Smooth muscle cell (in vitro differentiated cells): ENCODE data around the gene RPL35. TPM values are rescaled to one million over a fixed set of nuclear protein-coding genes. Genes with fewer than 3 reads are reported as not detected.

ENCODE experiments used
- DNase-seq: peaks from one replicate; lab custom pipeline; 2025; ENCODE audit not compliant: unreplicated experiment; lab: John Stamatoyannopoulos, UW
- H2AFZ ChIP-seq: fragments of 200-600 bp; sonication (generic); 2 replicates; pipeline ENCODE4 v1.6.0; 2016; ENCODE audit warnings: antibody characterized with exemption, low read depth, mild to moderate bottlenecking
- H3F3A ChIP-seq: fragments of 200-600 bp; sonication (generic); 2 replicates; pipeline ENCODE4 v1.6.0; 2017; ENCODE audit warnings: antibody characterized with exemption, low read depth
- H3K27ac ChIP-seq: fragments of 200-600 bp; sonication (generic); 2 replicates; pipeline ENCODE4 v1.5.1; 2016; ENCODE audit warnings: low read depth, mild to moderate bottlenecking
- H3K27me3 ChIP-seq: fragments of 200-600 bp; sonication (generic); 2 replicates; pipeline ENCODE4 v1.6.1; 2016; ENCODE audit warnings: low read depth, mild to moderate bottlenecking
- H3K36me3 ChIP-seq: fragments of 200-600 bp; sonication (generic); 2 replicates; pipeline ENCODE4 v1.5.1; 2016; ENCODE audit warnings: low read depth
- H3K4me1 ChIP-seq: fragments of 200-600 bp; sonication (generic); 2 replicates; pipeline ENCODE4 v1.5.1; 2016; ENCODE audit warnings: low read depth
- H3K4me2 ChIP-seq: fragments of 200-600 bp; sonication (generic); 2 replicates; pipeline ENCODE4 v1.6.0; 2016; ENCODE audit warnings: mild to moderate bottlenecking
- H3K4me3 ChIP-seq: fragments of 200-600 bp; sonication (generic); 2 replicates; pipeline ENCODE4 v1.5.1; 2016; ENCODE audit warnings: mild to moderate bottlenecking
- H3K79me2 ChIP-seq: fragments of 200-600 bp; sonication (generic); 2 replicates; pipeline ENCODE4 v1.6.0; 2016; ENCODE audit warnings: low read depth, mild to moderate bottlenecking
- H3K9ac ChIP-seq: fragments of 200-600 bp; sonication (generic); 2 replicates; pipeline ENCODE4 v1.6.0; 2016; ENCODE audit warnings: low read depth
- H3K9me3 ChIP-seq: fragments of 200-600 bp; sonication (generic); replicated peaks from 2 replicates; pipeline ENCODE4 v1.5.1; 2016; ENCODE audit warnings: low read depth
- H4K20me1 ChIP-seq: fragments of 200-600 bp; sonication (generic); 2 replicates; pipeline ENCODE4 v1.6.0; 2016; ENCODE audit warnings: low read depth
- CTCF ChIP-seq: fragments of 200-600 bp; sonication (generic); IDR thresholded peaks from 2 replicates; pipeline ENCODE4 v1.5.1; 2017; ENCODE audit warnings: borderline replicate concordance, mild to moderate bottlenecking, antibody characterized with exemption; ENCODE audit not compliant: insufficient read depth, poor library complexity, severe bottlenecking
- WGBS: methylation state at CpG from one replicate; pipeline ENCODE4 v1.1.7; 2016; ENCODE audit warnings: low lambda C conversion rate; 5-methylcytosine and 5-hydroxymethylcytosine counted together
- polyA plus RNA-seq: library from polyadenylated mRNA; unstranded; fragments of >200 nt; fragmentation: Nextera tagmentation; extraction: Ambion mirVana; gene quantifications from 2 replicates; pipeline ENCODE4 v1.2.1, GENCODE V29; 2016
- total RNA-seq: library from RNA; depleted of rRNA; stranded (reverse); fragments of >200 nt; gene quantifications from 2 replicates; pipeline ENCODE4 v1.2.3, GENCODE V29; 2014

The RPL35 gene
- total and polyA plus RNA-seq, 2 experiments from 2014 or later = 1,321 to 1,932 TPM

GRCh38 chr9:124875501-124875900 lies 13.7 kb upstream of the RPL35 start:
- Histone ChIP-seq H4K20me1 (peaks cover 74% of the 10 kb centered on the region), H3K27ac (no peak overlapping the region), H3K79me2 (peaks cover 53% of the 10 kb centered on the region), H3K4me3 (no peak overlapping the region), H3K4me1 (peaks cover 4% of the 10 kb centered on the region), H2AFZ (no peak overlapping the region), H3K4me2 (no peak overlapping the region), H3K36me3 (peaks cover 4% of the 10 kb centered on the region), H3F3A (peaks cover 8% of the 10 kb centered on the region), H3K27me3 (no peaks in the 10 kb centered on the region), H3K9ac (no peak overlapping the region), H3K9me3 (no peaks in the 10 kb centered on the region)
- TF ChIP-seq CTCF = no peak
- WGBS = 98% methylated on average over 6 of the region's 6 CpGs
- no peak for DNase-seq

GRCh38 chr9:124873664-124874063 lies 11.9 kb upstream of the RPL35 start:
- peaks cover 81% of the 10 kb centered on the region for H4K20me1 ChIP-seq
- H3K4me2 ChIP-seq = no peak overlapping the region
- H3K27me3 ChIP-seq = no peaks in the 10 kb centered on the region
- WGBS = 87% methylated on average over 14 of the region's 14 CpGs
- H3K79me2 ChIP-seq = peaks cover 68% of the 10 kb centered on the region
- H3K27ac ChIP-seq = no peak overlapping the region
- no peak overlapping the region for H3K9ac ChIP-seq
- DNase-seq = no peak
- no peak for TF ChIP-seq CTCF
- H2AFZ ChIP-seq = no peak overlapping the region
- H3K4me1 ChIP-seq = peaks cover 11% of the 10 kb centered on the region
- peaks cover 11% of the 10 kb centered on the region for H3F3A ChIP-seq
- no peak overlapping the region for H3K4me3 ChIP-seq
- H3K9me3 ChIP-seq = no peaks in the 10 kb centered on the region
- H3K36me3 ChIP-seq = peaks cover 4% of the 10 kb centered on the region

GRCh38 chr9:124871156-124871561 lies 9.4 kb upstream of the RPL35 start:
- Histone ChIP-seq H2AFZ (no peak overlapping the region), H3K4me3 (peak overlapping the region; percentile 93), H3K27me3 (no peaks in the 10 kb centered on the region), H3F3A (peaks cover 14% of the 10 kb centered on the region), H4K20me1 (peaks cover 63% of the 10 kb centered on the region), H3K79me2 (peaks cover 79% of the 10 kb centered on the region), H3K4me1 (peaks cover 16% of the 10 kb centered on the region), H3K9me3 (no peaks in the 10 kb centered on the region), H3K4me2 (peak overlapping the region; percentile 100), H3K36me3 (no peaks in the 10 kb centered on the region), H3K9ac (peak overlapping the region; percentile 97), H3K27ac (peak overlapping the region; percentile 99)
- no peak for TF ChIP-seq CTCF
- WGBS = 88% methylated on average over 11 of the region's 11 CpGs
- no peak for DNase-seq

GRCh38 chr9:124870723-124871122 lies 9.0 kb upstream of the RPL35 start:
- Histone ChIP-seq H2AFZ (no peak overlapping the region), H3K27ac (peak overlapping the region; percentile 99), H3K4me1 (peaks cover 16% of the 10 kb centered on the region), H3K27me3 (no peaks in the 10 kb centered on the region), H3K36me3 (no peaks in the 10 kb centered on the region), H3K79me2 (peaks cover 76% of the 10 kb centered on the region), H4K20me1 (peaks cover 59% of the 10 kb centered on the region), H3K9ac (peak overlapping the region; percentile 97), H3F3A (peaks cover 14% of the 10 kb centered on the region), H3K4me2 (peak overlapping the region; percentile 100), H3K9me3 (no peaks in the 10 kb centered on the region), H3K4me3 (peak overlapping the region; percentile 93)
- no peak for DNase-seq
- no peak for TF ChIP-seq CTCF
- WGBS = 68% methylated on average over 6 of the region's 6 CpGs
